Measurements from ENCODE around the gene GPR3. TPM values are rescaled to one million over a fixed set of nuclear protein-coding genes. Genes with fewer than 3 reads are reported as not detected.

Gene GPR3
- total RNA-seq, 4 donors from 2014 or later = 0.36 to 0.81 TPM; not detected in 2

DNA sequence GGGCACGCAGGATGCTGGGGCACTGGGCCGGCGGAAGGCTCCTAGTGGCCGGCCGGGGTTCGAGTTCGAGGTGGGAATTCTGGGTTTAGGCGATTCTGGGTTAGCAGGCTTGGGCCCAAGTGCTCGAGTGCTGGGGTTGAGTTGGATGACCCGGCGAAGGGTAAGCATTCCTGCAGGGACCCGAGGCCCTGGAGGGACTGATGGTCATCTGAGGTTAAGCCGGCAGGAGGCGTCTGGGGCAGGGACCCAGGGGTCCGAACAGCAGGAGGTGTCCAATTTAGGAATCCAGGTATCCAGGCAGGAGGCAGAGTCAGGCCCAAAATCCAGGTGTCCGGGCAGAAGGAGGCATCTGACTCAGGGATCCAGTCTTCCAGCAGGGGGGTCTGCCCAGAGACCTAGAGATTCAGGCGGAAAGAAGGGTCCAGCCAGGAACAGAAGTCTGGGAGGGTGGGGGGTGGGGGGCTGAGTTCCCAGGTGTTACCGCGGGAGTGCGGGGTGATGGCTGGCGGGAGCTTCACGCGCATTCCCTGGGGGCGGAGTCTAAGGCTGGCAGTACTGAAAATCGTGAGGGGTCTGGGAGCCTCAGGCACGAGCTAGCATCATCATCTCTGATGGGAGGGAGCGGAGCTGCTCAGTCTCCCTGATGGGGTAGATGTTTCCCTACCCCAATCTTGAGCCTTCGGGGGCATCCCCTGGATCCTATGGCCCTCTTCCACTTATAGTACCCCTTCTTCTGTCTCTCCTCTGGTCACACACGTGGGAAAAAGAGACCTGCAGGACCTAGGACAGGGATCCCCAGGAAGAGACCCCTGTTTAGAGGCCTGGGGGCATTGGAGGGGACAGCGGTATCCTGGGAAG is 585 bp downstream of the GPR3 start:
- no peaks in the 10 kb centered on the region for H3K9me3 ChIP-seq
- H3K4me3 ChIP-seq = peak overlapping the region; percentile 48
- no peak overlapping the region for H3K27ac ChIP-seq
- TF ChIP-seq EP300 (IDR thresholded peaks at IDR 0.05) (no peak), POLR2AphosphoS5 (IDR thresholded peaks at IDR 0.05) (no peak), POLR2A (IDR thresholded peaks at IDR 0.05) (no peak)
- TF ChIP-seq, protein P1, sequence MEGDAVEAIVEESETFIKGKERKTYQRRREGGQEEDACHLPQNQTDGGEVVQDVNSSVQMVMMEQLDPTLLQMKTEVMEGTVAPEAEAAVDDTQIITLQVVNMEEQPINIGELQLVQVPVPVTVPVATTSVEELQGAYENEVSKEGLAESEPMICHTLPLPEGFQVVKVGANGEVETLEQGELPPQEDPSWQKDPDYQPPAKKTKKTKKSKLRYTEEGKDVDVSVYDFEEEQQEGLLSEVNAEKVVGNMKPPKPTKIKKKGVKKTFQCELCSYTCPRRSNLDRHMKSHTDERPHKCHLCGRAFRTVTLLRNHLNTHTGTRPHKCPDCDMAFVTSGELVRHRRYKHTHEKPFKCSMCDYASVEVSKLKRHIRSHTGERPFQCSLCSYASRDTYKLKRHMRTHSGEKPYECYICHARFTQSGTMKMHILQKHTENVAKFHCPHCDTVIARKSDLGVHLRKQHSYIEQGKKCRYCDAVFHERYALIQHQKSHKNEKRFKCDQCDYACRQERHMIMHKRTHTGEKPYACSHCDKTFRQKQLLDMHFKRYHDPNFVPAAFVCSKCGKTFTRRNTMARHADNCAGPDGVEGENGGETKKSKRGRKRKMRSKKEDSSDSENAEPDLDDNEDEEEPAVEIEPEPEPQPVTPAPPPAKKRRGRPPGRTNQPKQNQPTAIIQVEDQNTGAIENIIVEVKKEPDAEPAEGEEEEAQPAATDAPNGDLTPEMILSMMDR (IDR thresholded peaks at IDR 0.05) = no peak
- no peaks in the 10 kb centered on the region for H3K36me3 ChIP-seq
- WGBS = 64% methylated on average over 18 of the region's 30 CpGs
- no peaks in the 10 kb centered on the region for H3K27me3 ChIP-seq
- peaks cover 39% of the 10 kb centered on the region for H3K4me1 ChIP-seq
- no peak for DNase-seq (ENCODE audit: low spot score in 2 of 2)

DNA sequence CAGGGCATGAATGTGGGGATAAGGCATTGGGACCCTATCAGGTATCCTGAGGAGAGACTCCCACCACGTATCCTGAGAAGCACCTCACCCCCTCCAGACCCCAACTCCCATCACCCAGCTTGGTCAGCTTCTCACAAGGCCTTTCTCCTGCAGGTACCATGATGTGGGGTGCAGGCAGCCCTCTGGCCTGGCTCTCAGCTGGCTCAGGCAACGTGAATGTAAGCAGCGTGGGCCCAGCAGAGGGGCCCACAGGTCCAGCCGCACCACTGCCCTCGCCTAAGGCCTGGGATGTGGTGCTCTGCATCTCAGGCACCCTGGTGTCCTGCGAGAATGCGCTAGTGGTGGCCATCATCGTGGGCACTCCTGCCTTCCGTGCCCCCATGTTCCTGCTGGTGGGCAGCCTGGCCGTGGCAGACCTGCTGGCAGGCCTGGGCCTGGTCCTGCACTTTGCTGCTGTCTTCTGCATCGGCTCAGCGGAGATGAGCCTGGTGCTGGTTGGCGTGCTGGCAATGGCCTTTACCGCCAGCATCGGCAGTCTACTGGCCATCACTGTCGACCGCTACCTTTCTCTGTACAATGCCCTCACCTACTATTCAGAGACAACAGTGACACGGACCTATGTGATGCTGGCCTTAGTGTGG is 1.3 kb downstream of the GPR3 start:
- DNase-seq (ENCODE audit: low spot score in 2 of 2) = no peak
- WGBS = 96% methylated on average over 4 of the region's 18 CpGs
- H3K4me1 ChIP-seq = peaks cover 41% of the 10 kb centered on the region
- no peaks in the 10 kb centered on the region for H3K27me3 ChIP-seq
- no peak overlapping the region for H3K27ac ChIP-seq
- no peaks in the 10 kb centered on the region for H3K36me3 ChIP-seq
- H3K9me3 ChIP-seq = no peaks in the 10 kb centered on the region
- TF ChIP-seq EP300 (IDR thresholded peaks at IDR 0.05) (no peak), POLR2A (IDR thresholded peaks at IDR 0.05) (no peak), POLR2AphosphoS5 (IDR thresholded peaks at IDR 0.05) (no peak)
- TF ChIP-seq, protein P1 (IDR thresholded peaks at IDR 0.05) = no peak
- H3K4me3 ChIP-seq = no peak overlapping the region

DNA sequence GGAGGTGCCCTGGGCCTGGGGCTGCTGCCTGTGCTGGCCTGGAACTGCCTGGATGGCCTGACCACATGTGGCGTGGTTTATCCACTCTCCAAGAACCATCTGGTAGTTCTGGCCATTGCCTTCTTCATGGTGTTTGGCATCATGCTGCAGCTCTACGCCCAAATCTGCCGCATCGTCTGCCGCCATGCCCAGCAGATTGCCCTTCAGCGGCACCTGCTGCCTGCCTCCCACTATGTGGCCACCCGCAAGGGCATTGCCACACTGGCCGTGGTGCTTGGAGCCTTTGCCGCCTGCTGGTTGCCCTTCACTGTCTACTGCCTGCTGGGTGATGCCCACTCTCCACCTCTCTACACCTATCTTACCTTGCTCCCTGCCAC is 1.8 kb downstream of the GPR3 start:
- no peaks in the 10 kb centered on the region for H3K36me3 ChIP-seq
- no peak for TF ChIP-seq POLR2AphosphoS5 (IDR thresholded peaks at IDR 0.05)
- TF ChIP-seq, protein P1 (IDR thresholded peaks at IDR 0.05) = no peak
- TF ChIP-seq POLR2A (IDR thresholded peaks at IDR 0.05) = no peak
- TF ChIP-seq EP300 (IDR thresholded peaks at IDR 0.05) = no peak
- H3K9me3 ChIP-seq = no peaks in the 10 kb centered on the region
- H3K4me1 ChIP-seq = peaks cover 46% of the 10 kb centered on the region
- no peak overlapping the region for H3K4me3 ChIP-seq
- H3K27ac ChIP-seq = no peak overlapping the region
- WGBS = 94% methylated on average over 9 of the region's 9 CpGs
- no peaks in the 10 kb centered on the region for H3K27me3 ChIP-seq
- no peak for DNase-seq (ENCODE audit: low spot score in 2 of 2)

DNA sequence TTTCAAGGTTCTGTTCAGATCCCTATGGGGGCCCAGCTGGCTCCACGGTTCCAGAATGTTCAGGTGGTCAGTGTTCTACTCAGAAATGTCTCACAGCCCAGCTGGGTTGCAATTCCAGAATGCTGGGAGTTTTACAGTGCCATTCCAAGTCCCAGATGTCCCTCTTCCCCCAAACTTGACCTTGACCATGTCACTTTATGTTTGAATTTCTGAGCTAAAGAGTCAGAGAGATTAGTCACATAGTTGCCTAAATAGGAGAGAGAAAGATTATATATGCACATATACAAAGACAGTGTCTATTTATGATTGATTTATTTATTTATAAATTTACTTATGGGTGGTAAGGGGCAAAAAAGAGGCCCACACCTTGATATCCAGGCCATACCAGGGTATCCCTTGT is 2.5 kb downstream of the GPR3 start:
- TF ChIP-seq EP300 (IDR thresholded peaks at IDR 0.05) = no peak
- TF ChIP-seq, protein P1 (IDR thresholded peaks at IDR 0.05) = no peak
- no peak for TF ChIP-seq POLR2AphosphoS5 (IDR thresholded peaks at IDR 0.05)
- TF ChIP-seq POLR2A (IDR thresholded peaks at IDR 0.05) = no peak
- Histone ChIP-seq H3K9me3 (no peaks in the 10 kb centered on the region), H3K4me3 (no peak overlapping the region), H3K27me3 (no peaks in the 10 kb centered on the region), H3K36me3 (no peaks in the 10 kb centered on the region), H3K27ac (no peak overlapping the region), H3K4me1 (peaks cover 53% of the 10 kb centered on the region)
- no peak for DNase-seq (ENCODE audit: low spot score in 2 of 2)
- WGBS = 92% methylated on average over 1 of the region's 1 CpG
